ENCODE measurements around the gene PLEKHM2. TPM values are rescaled to one million over a fixed set of nuclear protein-coding genes. Genes with fewer than 3 reads are reported as not detected.
A peak's percentile ranks its signal among the peaks of the same experiment; 100 is the strongest.

Gene PLEKHM2
- total RNA-seq, 8 experiments from 2014 or later: 23.7 to 45.7 (median 33.4) TPM

DNA sequence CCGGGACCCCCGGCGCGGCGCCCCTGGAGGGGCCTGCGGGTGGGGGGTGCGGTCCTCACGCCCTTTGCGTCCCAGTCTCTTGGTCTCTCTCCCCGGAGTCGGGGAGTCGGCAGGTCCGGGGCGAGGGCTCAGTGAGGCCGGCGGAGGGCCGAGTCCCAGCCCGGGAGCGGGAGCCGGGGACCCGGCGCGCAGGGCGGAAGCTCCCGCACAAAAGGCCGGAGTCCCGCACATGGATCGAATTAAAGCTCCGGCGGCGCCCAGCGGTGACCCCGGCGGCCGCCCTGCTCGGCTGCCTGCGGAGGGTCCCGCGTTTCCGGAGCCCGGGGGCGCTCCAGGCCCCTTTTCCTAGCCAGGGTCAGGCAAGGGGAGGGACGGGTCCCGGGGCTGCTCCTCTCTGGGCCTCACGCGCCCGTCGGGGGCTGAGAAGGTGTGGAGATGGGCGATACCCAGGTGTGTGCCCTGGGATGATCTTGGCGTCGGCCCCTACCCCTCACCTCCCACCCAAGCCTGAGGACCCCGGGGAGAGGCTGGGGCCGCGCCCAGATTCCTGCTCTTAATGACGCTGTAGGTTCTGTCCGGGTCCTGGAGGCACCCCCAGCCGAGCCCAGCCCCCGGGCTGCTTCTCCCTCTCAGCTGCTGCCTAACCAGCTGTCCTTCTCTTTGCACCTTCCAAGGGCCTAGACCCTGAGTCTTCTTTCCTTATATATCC is 75.0 kb downstream of the PLEKHM2 start:
- in situ Hi-C loops (cut with MboI; ENCODE audit: low pct_unique_long_range_greater_than_20kb in 2 of 9, low sequenced_read_pairs in 9 of 9, unreplicated experiment in 9 of 9): no loop called here
- 0 to 20% (median 3%) methylated on average over 4 to 20 of the region's 58 CpGs; no CpG with 5 or more reads in 7 of the 10 experiments for WGBS, 10 experiments
- peak; percentile 17 to 75 (median 47) for ATAC-seq (replicated peaks in 6 of 8)
- H3K4me3 ChIP-seq: peak overlapping the region; percentile 53 to 93 (median 63)
- peaks cover 28% of the 10 kb centered on the region in 2 donors for H3K4me1 ChIP-seq (replicated peaks in 1 of 2)
- H3K27ac ChIP-seq: peak overlapping the region; percentile 14 to 58

DNA sequence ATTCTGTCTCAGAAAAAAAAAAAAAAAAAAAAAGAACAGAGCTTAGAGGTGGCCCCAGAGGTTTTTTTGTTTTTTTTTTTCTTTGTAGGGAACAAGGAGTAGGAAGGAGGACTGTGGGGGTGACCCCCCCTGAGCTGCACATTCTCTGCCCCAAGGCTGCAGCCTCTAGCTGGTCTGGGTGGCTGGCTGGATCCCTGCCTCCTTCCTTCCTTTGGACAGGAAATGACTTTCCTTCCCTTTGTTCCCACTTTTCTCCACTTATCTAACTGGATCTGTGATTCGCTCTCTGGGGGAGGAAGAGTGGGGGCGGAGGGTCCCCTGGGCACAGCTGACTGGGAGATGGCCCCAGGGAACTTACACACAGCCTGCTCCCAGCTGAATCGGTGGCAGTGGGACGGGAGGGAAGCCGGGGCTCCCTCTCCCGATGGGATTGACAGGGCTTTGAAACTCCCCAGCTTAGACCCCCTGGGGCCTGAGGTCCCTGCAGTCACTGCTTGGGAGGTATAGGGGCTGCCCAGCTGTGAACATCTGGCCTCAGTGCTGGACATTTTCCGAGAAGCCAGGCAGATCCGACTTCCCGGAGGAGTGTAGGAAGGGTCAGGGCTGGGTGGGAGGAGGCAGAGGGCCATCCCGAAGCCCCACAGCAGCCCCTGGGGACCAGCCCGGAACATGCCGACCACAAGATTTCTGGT is 76.5 kb downstream of the PLEKHM2 start:
- 10 to 70% (median 51%) methylated on average over 1 to 8 of the region's 12 CpGs; no CpG with 5 or more reads in 3 of the 10 experiments for WGBS, 10 experiments
- H3K4me1 ChIP-seq (replicated peaks in 1 of 2): peaks cover 28% of the 10 kb centered on the region in 2 donors
- ATAC-seq (replicated peaks in 6 of 8): peak in 3 of 8 experiments; percentile 2 to 21 (median 10)
- in situ Hi-C loops (cut with MboI; ENCODE audit: low pct_unique_long_range_greater_than_20kb in 2 of 9, low sequenced_read_pairs in 9 of 9, unreplicated experiment in 9 of 9): no loop called here
- no peak overlapping the region for H3K4me3 ChIP-seq
- H3K27ac ChIP-seq: no peak overlapping the region

- no peak overlapping the region for H3K4me3 ChIP-seq
- H3K27ac ChIP-seq: no peak overlapping the region
- 57 to 95% (median 91%) methylated on average over 1 to 8 of the region's 8 CpGs for WGBS, 10 experiments
- ATAC-seq (replicated peaks in 6 of 8): no peak
- peaks cover 28% of the 10 kb centered on the region in 2 donors for H3K4me1 ChIP-seq (replicated peaks in 1 of 2)
- in situ Hi-C loops (cut with MboI; ENCODE audit: low pct_unique_long_range_greater_than_20kb in 2 of 9, low sequenced_read_pairs in 9 of 9, unreplicated experiment in 9 of 9): no loop called here
Observed at GRCh38 chr1:15761366-15762128, 77.4 kb downstream of the PLEKHM2 start.

GRCh38 chr1:15762546-15762945 is 78.4 kb downstream of the PLEKHM2 start:
- in situ Hi-C loops (cut with MboI; ENCODE audit: low pct_unique_long_range_greater_than_20kb in 2 of 9, low sequenced_read_pairs in 9 of 9, unreplicated experiment in 9 of 9): no loop called here
- WGBS, 10 experiments: 40 to 92% (median 75%) methylated on average over 1 to 10 of the region's 10 CpGs; no CpG with 5 or more reads in 2 of the 10 experiments
- H3K27ac ChIP-seq: no peak overlapping the region
- no peak for ATAC-seq (replicated peaks in 6 of 8)
- peaks cover 21 to 22% of the 10 kb centered on the region in 2 donors for H3K4me1 ChIP-seq (replicated peaks in 1 of 2)
- no peak overlapping the region for H3K4me3 ChIP-seq

DNA sequence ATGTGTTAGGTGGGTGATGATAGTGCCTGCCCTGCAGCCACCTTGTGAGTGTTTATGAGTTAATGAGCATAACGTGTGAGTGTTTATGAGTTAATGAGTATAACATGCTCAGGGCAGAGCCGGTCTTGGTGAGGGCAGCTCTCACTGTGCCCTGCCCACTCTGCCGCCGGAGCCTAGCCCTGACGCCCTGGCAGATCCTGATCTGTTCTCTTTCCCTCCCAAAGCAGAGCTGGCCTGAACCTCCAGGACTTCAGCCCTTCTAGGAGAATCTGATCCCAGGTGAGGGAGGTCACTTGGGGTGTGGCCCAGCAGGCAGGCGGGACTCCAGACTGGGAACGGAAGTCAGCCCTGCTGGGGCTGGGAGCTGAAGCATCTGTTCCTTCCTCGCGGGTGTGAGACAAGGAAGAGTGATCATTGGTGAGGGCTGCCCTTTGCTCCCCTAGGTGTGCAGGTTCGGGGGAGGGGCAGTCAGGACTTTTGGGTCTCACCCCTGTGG is 80.2 kb downstream of the PLEKHM2 start:
- no peak overlapping the region for H3K27ac ChIP-seq
- peak in 3 of 8 experiments; percentile 10 to 31 (median 15) for ATAC-seq (replicated peaks in 6 of 8)
- 0 to 100% (median 86%) methylated on average over 1 to 8 of the region's 10 CpGs; no CpG with 5 or more reads in 4 of the 10 experiments for WGBS, 10 experiments

GRCh38 chr1:15764890-15765289 is 80.8 kb downstream of the PLEKHM2 start:
- Histone ChIP-seq H3K4me3 (no peak overlapping the region), H3K27ac (no peak overlapping the region), H3K4me1 (replicated peaks in 1 of 2) (peaks cover 7 to 9% of the 10 kb centered on the region in 2 donors)
- ATAC-seq (replicated peaks in 6 of 8): peak in 2 of 8 experiments; percentile 3 to 6
- WGBS, 10 experiments: 67 to 97% (median 96%) methylated on average over 1 to 14 of the region's 15 CpGs; no CpG with 5 or more reads in 5 of the 10 experiments
- in situ Hi-C loops (cut with MboI; ENCODE audit: low pct_unique_long_range_greater_than_20kb in 2 of 9, low sequenced_read_pairs in 9 of 9, unreplicated experiment in 9 of 9): no loop called here

More for the DNA sequence above, 80.2 kb downstream of the PLEKHM2 start:
- in situ Hi-C loops (cut with MboI; ENCODE audit: low pct_unique_long_range_greater_than_20kb in 2 of 9, low sequenced_read_pairs in 9 of 9, unreplicated experiment in 9 of 9): no loop called here
- Histone ChIP-seq H3K4me3 (no peak overlapping the region), H3K4me1 (replicated peaks in 1 of 2) (peaks cover 12 to 14% of the 10 kb centered on the region in 2 donors)

DNA sequence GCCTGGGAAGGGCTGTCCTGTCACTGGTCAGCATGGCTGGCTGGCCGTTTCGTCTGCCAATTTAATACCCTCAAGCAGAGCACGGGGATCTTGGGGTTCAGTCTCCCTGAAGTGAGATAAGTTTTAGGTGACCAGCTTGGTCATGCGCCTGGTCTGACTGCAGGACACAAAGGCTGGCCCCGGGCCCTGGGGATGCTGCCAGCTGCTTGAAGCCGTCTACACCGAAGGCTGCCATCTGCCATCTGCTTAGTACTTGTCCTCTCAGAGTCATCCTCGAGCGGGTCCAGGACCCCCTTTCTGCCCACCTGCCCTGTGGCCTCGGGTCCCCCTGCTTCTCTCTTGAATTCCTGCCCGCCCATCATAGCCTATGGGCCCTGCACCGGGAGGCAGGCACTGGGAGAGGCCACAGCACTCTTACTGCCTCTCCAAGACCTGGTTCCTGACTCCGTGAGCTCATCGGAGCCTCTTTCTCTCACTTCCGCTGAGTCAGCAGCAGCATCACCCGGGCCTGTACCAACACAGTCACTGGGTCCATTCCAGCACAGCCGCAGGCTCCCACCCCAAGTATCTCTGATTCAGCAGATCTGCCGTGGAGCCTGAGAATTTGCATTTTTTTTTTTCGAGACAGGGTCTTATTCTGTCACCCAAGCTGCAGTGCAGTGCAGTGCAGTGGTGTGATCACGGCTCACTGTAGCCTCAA is 81.5 kb downstream of the PLEKHM2 start:
- WGBS, 10 experiments: 47 to 100% (median 73%) methylated on average over 2 to 10 of the region's 20 CpGs; no CpG with 5 or more reads in 2 of the 10 experiments

DNA sequence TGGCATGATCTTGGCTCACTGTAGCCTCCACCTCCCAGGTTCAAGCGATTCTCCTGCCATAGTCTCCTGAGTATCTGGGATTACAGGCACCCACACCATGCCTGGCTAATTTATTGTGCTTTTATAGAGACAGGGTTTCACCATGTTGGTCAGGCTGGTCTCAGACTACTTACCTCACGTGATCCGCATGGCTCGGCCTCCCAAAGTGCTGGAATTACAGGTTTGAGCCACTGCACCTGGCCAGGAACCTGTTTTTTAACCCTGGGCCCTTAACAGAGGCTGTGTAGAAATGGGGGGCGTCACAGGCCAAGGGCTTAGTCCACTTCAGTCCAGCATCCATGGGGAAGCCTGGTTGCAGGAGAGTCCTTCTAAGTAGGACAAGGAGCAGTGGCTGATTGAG is 83.8 kb downstream of the PLEKHM2 start:
- 72 to 95% (median 81%) methylated on average over 1 to 5 of the region's 5 CpGs; no CpG with 5 or more reads in 4 of the 10 experiments for WGBS, 10 experiments
- no peak for ATAC-seq (replicated peaks in 6 of 8)
- Histone ChIP-seq H3K4me3 (no peak overlapping the region), H3K27ac (no peak overlapping the region), H3K4me1 (replicated peaks in 1 of 2) (no peaks in the 10 kb centered on the region)
- in situ Hi-C loops (cut with MboI; ENCODE audit: low pct_unique_long_range_greater_than_20kb in 2 of 9, low sequenced_read_pairs in 9 of 9, unreplicated experiment in 9 of 9): no loop called here

More for the DNA sequence above, 81.5 kb downstream of the PLEKHM2 start:
- peak in 7 of 8 experiments; percentile 55 to 94 (median 60) for ATAC-seq (replicated peaks in 6 of 8)
- in situ Hi-C loops (cut with MboI; ENCODE audit: low pct_unique_long_range_greater_than_20kb in 2 of 9, low sequenced_read_pairs in 9 of 9, unreplicated experiment in 9 of 9): no loop called here
- H3K27ac ChIP-seq: no peak overlapping the region
- no peak overlapping the region for H3K4me3 ChIP-seq
- peaks cover 2 to 3% of the 10 kb centered on the region in 2 donors for H3K4me1 ChIP-seq (replicated peaks in 1 of 2)

DNA sequence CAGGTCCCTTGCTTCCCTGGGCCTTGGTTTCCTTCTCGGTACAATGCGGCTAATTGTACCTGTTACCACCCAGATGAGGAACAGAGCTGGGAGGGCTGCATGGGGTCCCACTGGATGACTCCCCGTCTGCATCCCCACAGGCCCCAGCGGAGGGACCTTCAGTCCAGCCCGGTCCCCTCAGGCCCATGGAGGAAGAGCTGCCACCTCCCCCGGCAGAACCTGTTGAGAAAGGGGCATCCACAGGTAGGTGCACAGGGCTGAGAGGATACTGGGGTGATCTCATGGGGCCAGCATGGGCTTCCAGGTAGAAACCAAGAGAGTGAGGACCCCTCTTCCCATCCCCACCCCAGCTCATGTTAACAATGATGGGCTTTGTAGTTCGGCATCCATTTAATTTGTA is 84.3 kb downstream of the PLEKHM2 start:
- 84 to 100% (median 97%) methylated on average over 1 to 5 of the region's 7 CpGs; no CpG with 5 or more reads in 4 of the 10 experiments for WGBS, 10 experiments
- in situ Hi-C loops (cut with MboI; ENCODE audit: low pct_unique_long_range_greater_than_20kb in 2 of 9, low sequenced_read_pairs in 9 of 9, unreplicated experiment in 9 of 9): no loop called here
- Histone ChIP-seq H3K27ac (no peak overlapping the region), H3K4me3 (no peak overlapping the region), H3K4me1 (replicated peaks in 1 of 2) (no peaks in the 10 kb centered on the region)
- no peak for ATAC-seq (replicated peaks in 6 of 8)

- Histone ChIP-seq H3K4me3 (no peak overlapping the region), H3K27ac (no peak overlapping the region), H3K4me1 (replicated peaks in 1 of 2) (no peaks in the 10 kb centered on the region)
- no peak for ATAC-seq (replicated peaks in 6 of 8)
- in situ Hi-C loops (cut with MboI; ENCODE audit: low pct_unique_long_range_greater_than_20kb in 2 of 9, low sequenced_read_pairs in 9 of 9, unreplicated experiment in 9 of 9): no loop called here
- WGBS, 10 experiments: 30 to 100% (median 93%) methylated on average over 1 to 14 of the region's 14 CpGs; no CpG with 5 or more reads in 1 of the 10 experiments
Observed at GRCh38 chr1:15770313-15770962, 86.3 kb downstream of the PLEKHM2 start.

GRCh38 chr1:15771836-15772515 is 87.9 kb downstream of the PLEKHM2 start:
- no peak overlapping the region for H3K27ac ChIP-seq

More at GRCh38 chr1:15771836-15772515, 87.9 kb downstream of the PLEKHM2 start:
- 0 to 100% (median 75%) methylated on average over 1 to 5 of the region's 6 CpGs; no CpG with 5 or more reads in 2 of the 10 experiments for WGBS, 10 experiments
- peaks cover 3 to 6% of the 10 kb centered on the region in 2 donors for H3K4me1 ChIP-seq (replicated peaks in 1 of 2)
- ATAC-seq (replicated peaks in 6 of 8): no peak
- in situ Hi-C loops (cut with MboI; ENCODE audit: low pct_unique_long_range_greater_than_20kb in 2 of 9, low sequenced_read_pairs in 9 of 9, unreplicated experiment in 9 of 9): no loop called here
- H3K4me3 ChIP-seq: no peak overlapping the region
